GM23338 (cell line): ENCODE measurements around the gene TTPAL. TPM values are rescaled to one million over a fixed set of nuclear protein-coding genes. Genes with fewer than 3 reads are reported as not detected.

Source experiments
- ATAC-seq: fragments of 200-7000 bp; cut with Tn5 transposase; 3 replicates; pipeline ENCODE4 v1.9.1; 2020
- DNase-seq: peaks from one replicate; pipeline ENCODE4 v3.0.0-alpha.2; 2015; ENCODE audit warnings: low spot score
- H2AFZ ChIP-seq: fragments of 200-600 bp; sonication (generic); 2 replicates; pipeline ENCODE4 v1.8.0; 2016; ENCODE audit warnings: antibody characterized with exemption, mild to moderate bottlenecking, moderate library complexity
- H3F3A ChIP-seq: fragments of 200-600 bp; sonication (generic); replicated peaks from 2 replicates; pipeline ENCODE4 v1.8.0; 2017; ENCODE audit warnings: antibody characterized with exemption, mixed run types, low read depth
- H3K27ac ChIP-seq: fragments of 200-600 bp; sonication (generic); 2 replicates; pipeline ENCODE4 v1.6.1; 2016; ENCODE audit warnings: low read depth
- H3K27me3 ChIP-seq: fragments of 200-600 bp; sonication (generic); 2 replicates; pipeline ENCODE4 v1.8.0; 2016; ENCODE audit warnings: mild to moderate bottlenecking, mixed run types, moderate library complexity; ENCODE audit not compliant: insufficient read depth
- H3K36me3 ChIP-seq: fragments of 200-600 bp; sonication (generic); 2 replicates; pipeline ENCODE4 v1.8.0; 2016; ENCODE audit warnings: mild to moderate bottlenecking; ENCODE audit not compliant: insufficient read depth
- H3K4me1 ChIP-seq: fragments of 200-600 bp; sonication (generic); 2 replicates; pipeline ENCODE4 v1.8.0; 2016; ENCODE audit warnings: mild to moderate bottlenecking, moderate library complexity; ENCODE audit not compliant: insufficient read depth
- H3K4me2 ChIP-seq: fragments of 200-600 bp; sonication (generic); 2 replicates; pipeline ENCODE4 v1.7.1; 2017; ENCODE audit warnings: mixed run types
- H3K4me3 ChIP-seq: fragments of 200-600 bp; sonication (generic); 2 replicates; pipeline ENCODE4 v1.6.1; 2016; ENCODE audit warnings: mixed run types
- H3K79me2 ChIP-seq: fragments of 200-600 bp; sonication (generic); replicated peaks from 2 replicates; pipeline ENCODE4 v1.8.0; 2017; ENCODE audit warnings: mild to moderate bottlenecking; ENCODE audit not compliant: insufficient read depth
- H3K9me2 ChIP-seq: fragments of 200-600 bp; sonication (generic); 2 replicates; pipeline ENCODE4 v1.8.0; 2017; ENCODE audit not compliant: insufficient read depth
- H4K20me1 ChIP-seq: fragments of 200-600 bp; sonication (generic); replicated peaks from 2 replicates; pipeline ENCODE4 v1.8.0; 2017; ENCODE audit warnings: mild to moderate bottlenecking; ENCODE audit not compliant: insufficient read depth
- H3K27ac Mint-ChIP-seq: 2 replicates; pipeline ENCODE4 v1.8.0; 2020; ENCODE audit warnings: inconsistent platforms, mild to moderate bottlenecking, moderate library complexity, mixed read lengths
- H3K27me3 Mint-ChIP-seq: 3 replicates; pipeline ENCODE4 v1.8.0; 2022; ENCODE audit warnings: low read depth, mild to moderate bottlenecking, moderate library complexity, mixed read lengths, inconsistent platforms; ENCODE audit not compliant: insufficient read depth, poor library complexity
- H3K36me3 Mint-ChIP-seq: 3 replicates; pipeline ENCODE4 v1.8.0; 2021; ENCODE audit warnings: low read depth, mild to moderate bottlenecking, inconsistent platforms, moderate library complexity, mixed read lengths
- H3K4me1 Mint-ChIP-seq: 3 replicates; pipeline ENCODE4 v1.8.0; 2020; ENCODE audit warnings: mild to moderate bottlenecking, inconsistent platforms, mixed read lengths
- H3K4me3 Mint-ChIP-seq: 3 replicates; pipeline ENCODE4 v1.8.0; 2021; ENCODE audit warnings: moderate library complexity, mild to moderate bottlenecking, inconsistent platforms, mixed read lengths
- H3K9me3 Mint-ChIP-seq: 3 replicates; pipeline ENCODE4 v1.8.0; 2020; ENCODE audit warnings: moderate library complexity, mild to moderate bottlenecking, inconsistent platforms, mixed read lengths
- CREB1 ChIP-seq: fragments of 250-450 bp; sonication (Bioruptor Pico); IDR thresholded peaks from 2 replicates; pipeline ENCODE4 v1.5.0; 2020; ENCODE audit warnings: low read depth, mild to moderate bottlenecking, moderate library complexity
- EZH2 ChIP-seq: fragments of 200-600 bp; sonication (generic); IDR thresholded peaks from one replicate; pipeline ENCODE4 v1.8.0; 2017; ENCODE audit warnings: antibody characterized with exemption, mild to moderate bottlenecking, low read depth; ENCODE audit not compliant: unreplicated experiment
- EZH2phosphoT487 ChIP-seq: fragments of 200-600 bp; sonication (generic); IDR thresholded peaks from one replicate; pipeline ENCODE4 v1.8.1; 2018; ENCODE audit warnings: antibody characterized with exemption; ENCODE audit not compliant: unreplicated experiment
- JUNB ChIP-seq: IDR thresholded peaks from one replicate; pipeline ENCODE4 v1.6.1; 2016; ENCODE audit warnings: antibody characterized with exemption; ENCODE audit not compliant: unreplicated experiment
- NANOG ChIP-seq: IDR thresholded peaks from 2 replicates; pipeline ENCODE4 v1.6.1; 2016; ENCODE audit warnings: antibody characterized with exemption, borderline replicate concordance
- POLR2AphosphoS5 ChIP-seq: IDR thresholded peaks from 2 replicates; pipeline ENCODE4 v1.6.1; 2016; ENCODE audit warnings: antibody characterized with exemption, low read depth
- REST ChIP-seq: IDR thresholded peaks from one replicate; pipeline ENCODE4 v1.6.1; 2018; ENCODE audit warnings: antibody characterized with exemption; ENCODE audit not compliant: unreplicated experiment
- STAT1 ChIP-seq: IDR thresholded peaks from one replicate; pipeline ENCODE4 v1.6.1; 2016; ENCODE audit warnings: antibody characterized with exemption; ENCODE audit not compliant: unreplicated experiment
- ZNF114 ChIP-seq: fragments of 250-450 bp; sonication (Bioruptor Pico); IDR thresholded peaks from 2 replicates; pipeline ENCODE4 v1.5.0; 2020; ENCODE audit warnings: mild to moderate bottlenecking, moderate library complexity
- ZNF331 ChIP-seq: fragments of 250-450 bp; sonication (Bioruptor Pico); IDR thresholded peaks from 2 replicates; pipeline ENCODE4 v1.5.0; 2020; ENCODE audit warnings: low read depth, mild to moderate bottlenecking, moderate library complexity
- ZNF462 ChIP-seq: fragments of 250-450 bp; sonication (Bioruptor Pico); IDR thresholded peaks from 2 replicates; pipeline ENCODE4 v1.5.0; 2020; ENCODE audit warnings: mild to moderate bottlenecking, moderate library complexity
- polyA plus RNA-seq: library from polyadenylated mRNA; unstranded; fragments of >200 nt; fragmentation: Nextera tagmentation; extraction: Ambion mirVana; gene quantifications from 2 replicates; pipeline ENCODE4 v1.2.1, GENCODE V29; 2016
- total RNA-seq: library from RNA; depleted of rRNA; stranded (reverse); fragments of >200 nt; shearing (Covaris generic); gene quantifications from 2 replicates; pipeline ENCODE4 v1.2.3, GENCODE V29; 2014
- TF ChIP-seq, protein P1 (sequence below): IDR thresholded peaks from 2 replicates; pipeline ENCODE4 v1.6.1; 2016; ENCODE audit warnings: antibody characterized with exemption
- TF ChIP-seq, protein P2 (sequence below), 2 experiments: fragments of 200-600 bp in 1 of 2; sonication (generic) in 1 of 2; conservative IDR thresholded peaks; 2 replicates each; pipeline versions ENCODE4 v1.5.1 to v1.6.1; 2016 to 2017; ENCODE audit warnings: antibody characterized with exemption in 2 of 2, low read depth in 2 of 2, mild to moderate bottlenecking in 2 of 2, moderate library complexity in 1 of 2

Gene TTPAL
- total and polyA plus RNA-seq, 2 experiments from 2014 or later = 3.7 to 10.2 TPM

- H3K9me3 Mint-ChIP-seq = no peaks in the 10 kb centered on the region; the same call in 2 of the 3 replicates
- Histone ChIP-seq H3K79me2 (no peaks in the 10 kb centered on the region), H2AFZ (no peak overlapping the region), H3K4me2 (no peak overlapping the region), H3F3A (no peaks in the 10 kb centered on the region), H4K20me1 (no peaks in the 10 kb centered on the region), H3K36me3 (no peaks in the 10 kb centered on the region), H3K4me3 (no peak overlapping the region), H3K27me3 (no peaks in the 10 kb centered on the region), H3K27ac (no peak overlapping the region), H3K4me1 (no peaks in the 10 kb centered on the region), H3K9me2 (no peaks in the 10 kb centered on the region)
- no peak overlapping the region for H3K27ac Mint-ChIP-seq
- no peaks in the 10 kb centered on the region for H3K4me1 Mint-ChIP-seq
- peaks cover 7% of the 10 kb centered on the region for H3K27me3 Mint-ChIP-seq
- DNase-seq = no peak
- no peaks in the 10 kb centered on the region for H3K36me3 Mint-ChIP-seq
- no peak for ATAC-seq
- TF ChIP-seq, protein P1, sequence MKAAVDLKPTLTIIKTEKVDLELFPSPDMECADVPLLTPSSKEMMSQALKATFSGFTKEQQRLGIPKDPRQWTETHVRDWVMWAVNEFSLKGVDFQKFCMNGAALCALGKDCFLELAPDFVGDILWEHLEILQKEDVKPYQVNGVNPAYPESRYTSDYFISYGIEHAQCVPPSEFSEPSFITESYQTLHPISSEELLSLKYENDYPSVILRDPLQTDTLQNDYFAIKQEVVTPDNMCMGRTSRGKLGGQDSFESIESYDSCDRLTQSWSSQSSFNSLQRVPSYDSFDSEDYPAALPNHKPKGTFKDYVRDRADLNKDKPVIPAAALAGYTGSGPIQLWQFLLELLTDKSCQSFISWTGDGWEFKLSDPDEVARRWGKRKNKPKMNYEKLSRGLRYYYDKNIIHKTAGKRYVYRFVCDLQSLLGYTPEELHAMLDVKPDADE = no peak
- TF ChIP-seq EZH2phosphoT487 (no peak), CREB1 (no peak), EZH2 (no peak), NANOG (no peak), ZNF114 (CRISPR knock-in tag) (no peak), STAT1 (no peak), ZNF331 (CRISPR knock-in tag) (no peak), REST (no peak), ZNF462 (CRISPR knock-in tag) (no peak), JUNB (no peak), POLR2AphosphoS5 (no peak)
- TF ChIP-seq, protein P2, sequence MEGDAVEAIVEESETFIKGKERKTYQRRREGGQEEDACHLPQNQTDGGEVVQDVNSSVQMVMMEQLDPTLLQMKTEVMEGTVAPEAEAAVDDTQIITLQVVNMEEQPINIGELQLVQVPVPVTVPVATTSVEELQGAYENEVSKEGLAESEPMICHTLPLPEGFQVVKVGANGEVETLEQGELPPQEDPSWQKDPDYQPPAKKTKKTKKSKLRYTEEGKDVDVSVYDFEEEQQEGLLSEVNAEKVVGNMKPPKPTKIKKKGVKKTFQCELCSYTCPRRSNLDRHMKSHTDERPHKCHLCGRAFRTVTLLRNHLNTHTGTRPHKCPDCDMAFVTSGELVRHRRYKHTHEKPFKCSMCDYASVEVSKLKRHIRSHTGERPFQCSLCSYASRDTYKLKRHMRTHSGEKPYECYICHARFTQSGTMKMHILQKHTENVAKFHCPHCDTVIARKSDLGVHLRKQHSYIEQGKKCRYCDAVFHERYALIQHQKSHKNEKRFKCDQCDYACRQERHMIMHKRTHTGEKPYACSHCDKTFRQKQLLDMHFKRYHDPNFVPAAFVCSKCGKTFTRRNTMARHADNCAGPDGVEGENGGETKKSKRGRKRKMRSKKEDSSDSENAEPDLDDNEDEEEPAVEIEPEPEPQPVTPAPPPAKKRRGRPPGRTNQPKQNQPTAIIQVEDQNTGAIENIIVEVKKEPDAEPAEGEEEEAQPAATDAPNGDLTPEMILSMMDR (conservative IDR thresholded peaks at IDR 0.05; ENCODE audit: low read depth in 2 of 2) = no peak
- H3K4me3 Mint-ChIP-seq = no peak overlapping the region
These were observed 21.2 kb upstream of the TTPAL start for GRCh38 chr20:44454306-44454963.
